HG02885 (cell line): ENCODE measurements around the gene STARD8.

Experiments used
- ATAC-seq: cut with Tn5 transposase; IDR thresholded peaks from one replicate; pipeline ENCODE4 v1.9.1; 2021; ENCODE audit warnings: mild to moderate bottlenecking; ENCODE audit not compliant: unreplicated experiment, poor library complexity

The STARD8 gene

DNA sequence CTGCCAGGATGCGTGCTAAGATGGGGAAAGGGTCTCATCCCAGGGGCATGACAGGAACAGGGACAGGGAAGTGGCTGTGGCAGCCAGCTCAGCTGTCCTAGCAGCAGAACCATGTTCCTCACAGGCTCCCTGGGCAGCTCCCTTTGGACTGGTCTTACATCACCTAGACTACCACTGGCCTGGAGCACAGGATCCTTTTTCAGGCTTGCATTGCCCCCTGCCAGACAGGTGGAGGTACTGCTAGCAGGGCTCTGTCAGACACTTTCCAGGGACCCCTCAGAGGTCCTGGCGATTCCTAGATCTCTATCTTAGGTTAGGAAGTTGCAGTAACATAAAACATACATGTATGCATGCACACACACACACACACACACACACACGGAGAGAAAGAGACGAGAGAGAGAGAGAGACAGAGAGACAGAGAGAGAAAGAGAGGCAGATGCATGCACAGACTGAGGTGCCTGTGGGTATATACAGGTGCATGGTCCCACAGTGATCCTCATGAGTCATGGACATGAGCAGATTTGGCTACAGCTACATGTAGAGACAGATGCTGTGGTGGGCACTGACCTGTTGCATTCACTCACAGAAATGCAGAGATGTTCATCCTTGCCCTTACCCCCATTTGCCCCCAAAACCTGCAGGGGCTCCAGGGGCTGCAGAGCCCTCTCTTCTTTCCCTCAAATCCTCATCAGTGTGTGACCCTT, 63.6 kb downstream of the STARD8 start:
- ATAC-seq: peak; percentile 68

- no peak for ATAC-seq
Measured at GRCh38 chrX:68711845-68712244, 64.4 kb downstream of the STARD8 start.

- no peak for ATAC-seq
Measured at GRCh38 chrX:68714856-68715255, 67.4 kb downstream of the STARD8 start.

DNA sequence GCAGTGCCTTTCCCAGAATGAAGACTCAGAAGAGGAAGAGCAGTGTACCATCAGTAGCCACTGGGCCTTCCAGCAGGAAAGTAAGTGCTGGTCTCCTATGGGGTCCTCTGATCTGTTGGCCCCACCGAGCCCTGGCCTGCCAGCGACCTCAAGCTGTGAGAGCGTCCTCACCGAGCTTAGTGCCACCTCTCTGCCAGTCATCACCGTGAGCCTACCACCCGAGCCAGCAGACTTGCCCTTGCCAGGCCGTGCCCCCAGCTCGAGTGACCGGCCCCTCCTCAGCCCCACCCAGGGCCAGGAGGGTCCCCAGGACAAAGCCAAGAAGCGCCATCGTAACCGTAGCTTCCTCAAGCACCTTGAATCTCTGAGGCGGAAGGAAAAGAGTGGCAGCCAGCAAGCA, 69.7 kb downstream of the STARD8 start:
- no peak for ATAC-seq

GRCh38 chrX:68717663-68718442, 70.4 kb downstream of the STARD8 start:
- no peak for ATAC-seq

- ATAC-seq: no peak
Measured at GRCh38 chrX:68718443-68718820, 71.0 kb downstream of the STARD8 start.

GRCh38 chrX:68719181-68719903, 71.9 kb downstream of the STARD8 start:
- ATAC-seq: no peak

DNA sequence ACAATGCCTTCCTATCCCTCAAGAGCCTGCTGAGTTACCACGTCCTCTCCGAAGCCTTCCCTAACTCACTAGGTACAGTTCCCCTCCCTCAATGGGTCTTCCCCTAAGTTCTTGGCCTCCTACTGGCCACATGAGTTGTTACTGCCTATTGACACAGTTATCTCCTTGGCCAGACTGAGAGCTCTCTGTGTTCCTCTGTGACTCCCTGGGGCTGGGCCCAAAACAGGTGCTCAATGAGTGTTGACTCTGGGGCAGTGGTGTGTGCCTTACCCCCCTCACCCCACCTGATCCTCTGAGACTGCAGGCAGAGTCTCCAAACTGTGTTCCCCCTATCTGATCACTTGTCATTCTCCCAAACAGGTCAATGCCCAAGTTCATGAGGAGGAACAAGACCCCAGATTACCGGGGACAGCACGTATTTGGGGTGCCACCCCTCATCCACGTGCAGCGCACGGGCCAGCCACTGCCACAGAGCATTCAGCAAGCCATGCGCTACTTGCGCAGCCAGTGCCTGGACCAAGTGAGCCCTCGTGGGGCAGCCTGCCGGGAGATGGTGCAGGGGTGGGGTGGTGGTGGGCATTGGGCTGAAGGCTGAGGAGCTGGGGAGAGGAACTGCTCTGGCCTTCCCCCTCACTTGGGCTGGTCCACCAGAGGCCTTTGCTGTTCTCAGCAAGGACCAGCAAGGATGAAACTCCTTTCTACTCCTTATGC, 72.6 kb downstream of the STARD8 start:
- ATAC-seq: peak; percentile 60

DNA sequence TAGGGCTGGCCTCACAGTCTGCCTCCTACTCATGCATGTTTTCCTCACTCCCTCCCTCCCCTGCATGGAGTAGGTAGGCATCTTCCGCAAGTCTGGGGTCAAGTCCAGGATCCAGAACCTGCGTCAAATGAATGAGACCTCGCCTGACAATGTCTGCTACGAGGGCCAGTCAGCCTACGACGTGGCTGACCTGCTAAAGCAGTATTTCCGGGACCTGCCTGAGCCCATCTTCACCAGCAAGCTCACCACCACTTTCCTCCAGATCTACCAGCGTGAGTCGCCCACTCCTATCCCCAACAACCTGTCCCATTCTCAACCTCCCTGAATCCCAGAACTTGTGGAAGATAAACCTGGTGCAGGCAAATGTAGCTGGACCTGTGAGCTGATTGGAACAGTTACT, 73.4 kb downstream of the STARD8 start:
- no peak for ATAC-seq

- ATAC-seq: no peak
Measured at GRCh38 chrX:68721546-68721945, 74.1 kb downstream of the STARD8 start.

DNA sequence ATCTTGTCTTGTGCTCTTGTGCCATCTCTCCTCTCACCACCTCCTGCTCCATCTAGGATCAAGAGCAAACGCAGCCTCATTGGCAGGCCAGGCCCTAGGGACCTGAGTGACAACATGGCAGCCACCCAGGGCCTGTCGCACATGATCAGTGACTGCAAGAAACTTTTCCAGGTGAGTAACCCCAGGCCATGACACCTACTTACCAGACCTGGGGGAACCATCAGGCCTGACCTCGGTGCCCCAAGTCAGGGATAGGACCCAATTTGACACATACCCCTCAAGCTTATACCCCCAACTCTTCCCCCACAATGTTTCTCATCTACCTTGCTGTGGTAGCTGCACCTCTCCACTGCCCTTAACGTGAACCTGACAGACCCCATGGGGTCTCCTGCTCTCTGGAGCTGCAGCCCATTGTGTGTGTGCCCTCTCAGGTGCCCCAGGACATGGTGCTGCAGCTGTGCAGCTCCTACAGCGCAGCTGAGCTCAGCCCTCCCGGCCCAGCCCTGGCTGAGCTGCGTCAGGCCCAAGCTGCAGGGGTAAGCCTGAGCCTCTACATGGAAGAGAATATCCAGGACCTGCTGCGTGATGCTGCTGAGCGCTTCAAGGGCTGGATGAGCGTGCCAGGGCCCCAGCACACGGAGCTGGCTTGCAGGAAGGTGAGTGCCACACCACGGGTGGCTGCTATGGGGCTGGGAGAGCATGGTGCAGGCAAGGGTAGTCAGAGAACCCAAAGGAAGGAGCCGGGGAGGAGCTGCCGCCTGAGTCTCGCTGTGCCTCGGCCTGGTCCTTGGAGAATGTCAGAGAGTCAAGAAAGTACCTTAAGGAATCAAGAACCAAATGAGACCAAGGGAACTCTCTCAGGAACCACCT, 74.8 kb downstream of the STARD8 start:
- no peak for ATAC-seq

- ATAC-seq: no peak
Measured at GRCh38 chrX:68723491-68724155, 76.2 kb downstream of the STARD8 start.

GRCh38 chrX:68724531-68725020, 77.1 kb downstream of the STARD8 start:
- no peak for ATAC-seq

DNA sequence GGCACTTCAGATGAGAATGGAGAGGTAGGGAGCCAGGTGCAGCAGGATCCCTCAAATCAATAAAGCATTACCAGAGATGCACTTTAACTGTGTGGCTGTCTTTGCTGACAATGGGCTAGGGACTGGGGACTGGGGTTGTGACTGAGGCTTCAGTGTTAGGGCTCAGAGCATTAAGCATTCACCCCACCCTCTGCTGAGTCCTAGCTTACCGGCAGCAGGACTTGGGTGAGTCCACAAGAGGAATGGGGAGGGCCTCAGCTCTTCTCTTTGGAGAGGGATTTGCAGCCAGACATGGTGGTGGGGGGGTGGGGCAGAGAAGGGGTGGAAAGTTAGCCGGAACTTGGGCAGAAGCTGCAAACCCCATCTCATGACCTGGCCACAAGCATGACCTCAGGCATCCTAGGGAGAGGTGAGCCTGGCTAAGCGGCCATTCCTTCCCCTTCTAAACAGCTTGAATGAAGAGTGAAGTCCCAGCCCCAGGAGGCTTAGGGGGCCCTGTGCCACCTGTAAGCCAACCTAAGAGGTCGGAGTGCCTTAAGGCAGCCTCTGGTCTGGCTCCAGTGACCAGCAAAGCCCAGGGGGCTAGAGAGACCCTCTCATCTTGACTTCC, 78.4 kb downstream of the STARD8 start:
- no peak for ATAC-seq

- no peak for ATAC-seq
Measured at GRCh38 chrX:68726366-68726765, 78.9 kb downstream of the STARD8 start.

DNA sequence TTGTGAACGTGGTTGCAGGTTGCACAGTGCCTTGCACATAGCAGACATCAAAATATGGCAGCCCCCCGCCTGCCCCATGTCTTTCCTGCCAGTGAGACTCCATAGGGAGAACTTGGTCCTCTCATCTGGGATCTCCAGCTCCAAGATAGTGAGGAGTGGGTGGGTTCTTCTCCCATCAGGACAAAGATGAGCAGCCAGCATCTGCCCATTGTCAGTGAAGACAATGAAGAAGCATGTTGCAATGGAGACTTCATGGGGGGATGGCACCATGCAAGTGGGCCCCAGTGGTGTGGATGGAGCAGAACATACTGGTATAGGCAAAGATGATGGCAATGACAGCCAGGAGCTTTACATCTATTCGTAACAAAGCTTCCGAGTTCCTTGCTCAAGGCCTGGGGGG, 80.2 kb downstream of the STARD8 start:
- ATAC-seq: no peak

DNA sequence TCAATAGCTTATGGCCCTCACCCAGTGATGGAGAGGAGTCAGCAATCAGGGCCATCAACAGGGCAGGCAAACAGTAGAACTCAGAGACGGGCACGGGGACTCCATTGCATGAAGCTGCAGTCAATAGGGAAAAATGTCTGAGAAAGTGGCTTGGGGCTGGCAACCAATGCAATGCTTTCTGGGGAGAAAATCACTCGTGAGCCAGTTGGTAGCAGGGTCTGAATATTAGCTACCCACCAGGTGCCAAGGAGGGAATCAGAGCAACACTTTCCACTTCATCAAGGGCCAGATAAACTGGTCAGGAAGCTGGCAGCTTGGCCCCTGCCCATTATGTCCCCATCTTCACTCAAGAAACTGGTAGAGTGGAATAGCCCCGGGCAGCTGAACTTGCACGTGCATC, 80.7 kb downstream of the STARD8 start:
- ATAC-seq: no peak

GRCh38 chrX:68731254-68731653, 83.8 kb downstream of the STARD8 start:
- no peak for ATAC-seq
